ENCODE results near the gene PPP1R1C. TPM values are rescaled to one million over a fixed set of nuclear protein-coding genes. Genes with fewer than 3 reads are reported as not detected.

Gene PPP1R1C
- total and polyA plus RNA-seq, 2 of the 13 experiments (the other 11 are each of a cell fraction or from before 2014, with no cell fraction given): 1.5 to 3.5 TPM

DNA sequence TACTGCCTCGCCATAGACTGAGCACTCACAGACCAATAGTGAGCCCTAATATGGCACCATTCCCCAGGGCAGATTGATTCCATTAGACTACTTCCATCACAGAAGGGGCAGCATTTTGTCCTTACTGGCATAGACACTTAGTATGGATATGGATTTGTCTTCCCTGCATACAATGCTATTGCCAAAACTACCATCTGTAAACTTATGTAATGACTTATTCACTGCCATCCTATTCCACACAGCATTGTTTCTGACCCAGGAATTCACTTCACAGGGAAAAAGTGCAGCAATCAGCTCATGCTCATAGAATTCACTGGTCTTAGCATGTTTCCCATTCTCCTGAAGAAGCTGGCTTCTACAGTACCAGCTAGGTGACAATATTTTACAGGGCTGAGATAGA, 179.0 kb downstream of the PPP1R1C start:
- no peaks in the 10 kb centered on the region for H4K20me1 ChIP-seq (ENCODE audit: insufficient read depth, low read length)
- H3K4me2 ChIP-seq (ENCODE audit: low read depth, low read length): no peak overlapping the region
- BruUV-seq (replicated peaks): no TSS peak
- H3K27me3 ChIP-seq (ENCODE audit: control insufficient read depth in 1 of 2, insufficient read depth in 2 of 2, low read length in 2 of 2): no peaks in the 10 kb centered on the region
- ChIA-PET POLR2A (no interaction called here), CTCF (ENCODE audit: low intra/inter-chr PET ratio, low total read pairs) (no interaction called here)
- TF ChIP-seq, protein P1, sequence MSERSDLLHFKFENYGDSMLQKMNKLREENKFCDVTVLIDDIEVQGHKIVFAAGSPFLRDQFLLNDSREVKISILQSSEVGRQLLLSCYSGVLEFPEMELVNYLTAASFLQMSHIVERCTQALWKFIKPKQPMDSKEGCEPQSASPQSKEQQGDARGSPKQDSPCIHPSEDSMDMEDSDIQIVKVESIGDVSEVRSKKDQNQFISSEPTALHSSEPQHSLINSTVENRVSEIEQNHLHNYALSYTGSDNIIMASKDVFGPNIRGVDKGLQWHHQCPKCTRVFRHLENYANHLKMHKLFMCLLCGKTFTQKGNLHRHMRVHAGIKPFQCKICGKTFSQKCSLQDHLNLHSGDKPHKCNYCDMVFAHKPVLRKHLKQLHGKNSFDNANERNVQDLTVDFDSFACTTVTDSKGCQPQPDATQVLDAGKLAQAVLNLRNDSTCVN (CRISPR knock-in tag; IDR thresholded peaks at IDR 0.05; ENCODE audit: borderline replicate concordance): no peak
- TF ChIP-seq ZNF607 (CRISPR knock-in tag; IDR thresholded peaks at IDR 0.05; ENCODE audit: borderline replicate concordance): no peak
- no peak for TF ChIP-seq IKZF4 (CRISPR knock-in tag; IDR thresholded peaks at IDR 0.05; ENCODE audit: borderline replicate concordance, low read depth, not compliant biosample characterization)
- TF ChIP-seq IRX3 (CRISPR knock-in tag; IDR thresholded peaks at IDR 0.05; ENCODE audit: borderline replicate concordance, low read depth): no peak
- DNase-seq (ENCODE audit: low spot score) (no peak), FAIRE-seq (no peak), ATAC-seq (no peak)
- no peak overlapping the region for H3K4me3 ChIP-seq (replicated peaks in 1 of 3; ENCODE audit: insufficient read depth in 1 of 3, low read depth in 2 of 3, low read length in 3 of 3)
- intact Hi-C loops (cut with micrococcal nuclease; ENCODE audit: unreplicated experiment) (no loop called here), in situ Hi-C loops (cut with HindIII; ENCODE audit: extremely low pct_ligation_motif_present, low pct_unique_long_range_greater_than_20kb) (no loop called here)
- H3K9ac ChIP-seq (ENCODE audit: insufficient read depth, low read depth, low read length): no peak overlapping the region
- H3K4me1 ChIP-seq (ENCODE audit: insufficient read depth, low read length): no peaks in the 10 kb centered on the region
- no peak overlapping the region for H2AFZ ChIP-seq (ENCODE audit: low read length)
- 0% methylated on average over 1 of the region's 1 CpG for WGBS (ENCODE audit: low lambda C conversion rate)
- no peak overlapping the region for H3K27ac ChIP-seq (ENCODE audit: extremely low read length, insufficient read depth, low read length)
- H3K79me2 ChIP-seq (ENCODE audit: insufficient read depth, low read length): no peaks in the 10 kb centered on the region
- H3K36me3 ChIP-seq (replicated peaks in 1 of 2; ENCODE audit: control insufficient read depth in 1 of 2, insufficient read depth in 2 of 2, low read length in 2 of 2): no peaks in the 10 kb centered on the region
- H3K9me3 ChIP-seq (ENCODE audit: low read length): no peaks in the 10 kb centered on the region

DNA sequence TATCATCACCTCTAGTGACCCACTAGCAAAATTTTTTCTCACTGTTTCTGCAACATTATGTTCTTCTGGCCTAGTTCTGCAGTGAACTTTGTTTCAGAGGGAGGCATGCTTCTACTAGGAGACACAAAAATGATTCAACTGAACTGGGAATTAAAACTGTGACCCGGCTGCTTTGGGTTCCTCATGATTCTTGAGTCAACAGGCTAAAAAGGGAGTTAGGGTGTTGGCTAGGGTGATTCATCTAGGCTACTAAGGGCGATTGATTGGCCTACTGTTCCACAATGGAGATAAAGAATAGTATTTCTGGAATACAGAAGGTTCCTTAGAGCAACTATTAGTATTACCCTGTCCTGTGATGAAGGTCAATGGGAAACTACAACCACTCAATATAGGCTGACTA, 179.5 kb downstream of the PPP1R1C start:
- CTCF ChIA-PET (ENCODE audit: low intra/inter-chr PET ratio, low total read pairs): no interaction called here
- H3K27me3 ChIP-seq (ENCODE audit: control insufficient read depth in 1 of 2, insufficient read depth in 2 of 2, low read length in 2 of 2): no peaks in the 10 kb centered on the region
- H3K9me3 ChIP-seq (ENCODE audit: low read length): no peaks in the 10 kb centered on the region
- no peak overlapping the region for H3K4me3 ChIP-seq (replicated peaks in 1 of 3; ENCODE audit: insufficient read depth in 1 of 3, low read depth in 2 of 3, low read length in 3 of 3)
- no peaks in the 10 kb centered on the region for H3K79me2 ChIP-seq (ENCODE audit: insufficient read depth, low read length)
- no peak overlapping the region for H3K4me2 ChIP-seq (ENCODE audit: low read depth, low read length)
- no peaks in the 10 kb centered on the region for H3K4me1 ChIP-seq (ENCODE audit: insufficient read depth, low read length)
- no peak for FAIRE-seq
- no TSS peak for BruUV-seq (replicated peaks)
- no peaks in the 10 kb centered on the region for H4K20me1 ChIP-seq (ENCODE audit: insufficient read depth, low read length)
- in situ Hi-C loops (cut with HindIII; ENCODE audit: extremely low pct_ligation_motif_present, low pct_unique_long_range_greater_than_20kb): no loop called here
- ATAC-seq: no peak
- POLR2A ChIA-PET: no interaction called here
- H2AFZ ChIP-seq (ENCODE audit: low read length): no peak overlapping the region
- no peaks in the 10 kb centered on the region for H3K36me3 ChIP-seq (replicated peaks in 1 of 2; ENCODE audit: control insufficient read depth in 1 of 2, insufficient read depth in 2 of 2, low read length in 2 of 2)
- no peak for DNase-seq (ENCODE audit: low spot score)
- no peak overlapping the region for H3K9ac ChIP-seq (ENCODE audit: insufficient read depth, low read depth, low read length)
- WGBS (ENCODE audit: low lambda C conversion rate): 0% methylated on average over 2 of the region's 2 CpGs
- H3K27ac ChIP-seq (ENCODE audit: extremely low read length, insufficient read depth, low read length): no peak overlapping the region
- intact Hi-C loops (cut with micrococcal nuclease; ENCODE audit: unreplicated experiment): no loop called here
- TF ChIP-seq SAFB2 (CRISPR knock-in tag; IDR thresholded peaks at IDR 0.05; ENCODE audit: borderline replicate concordance, low read depth) (no peak), RBAK (CRISPR knock-in tag; IDR thresholded peaks at IDR 0.05) (no peak), HMGXB3 (CRISPR knock-in tag; IDR thresholded peaks at IDR 0.05; ENCODE audit: borderline replicate concordance) (no peak), MTA3 (CRISPR knock-in tag; IDR thresholded peaks at IDR 0.05) (no peak), YEATS4 (CRISPR knock-in tag; IDR thresholded peaks at IDR 0.05; ENCODE audit: borderline replicate concordance) (no peak), ZNF703 (CRISPR knock-in tag; IDR thresholded peaks at IDR 0.05; ENCODE audit: borderline replicate concordance) (no peak)
- TF ChIP-seq, protein P2, sequence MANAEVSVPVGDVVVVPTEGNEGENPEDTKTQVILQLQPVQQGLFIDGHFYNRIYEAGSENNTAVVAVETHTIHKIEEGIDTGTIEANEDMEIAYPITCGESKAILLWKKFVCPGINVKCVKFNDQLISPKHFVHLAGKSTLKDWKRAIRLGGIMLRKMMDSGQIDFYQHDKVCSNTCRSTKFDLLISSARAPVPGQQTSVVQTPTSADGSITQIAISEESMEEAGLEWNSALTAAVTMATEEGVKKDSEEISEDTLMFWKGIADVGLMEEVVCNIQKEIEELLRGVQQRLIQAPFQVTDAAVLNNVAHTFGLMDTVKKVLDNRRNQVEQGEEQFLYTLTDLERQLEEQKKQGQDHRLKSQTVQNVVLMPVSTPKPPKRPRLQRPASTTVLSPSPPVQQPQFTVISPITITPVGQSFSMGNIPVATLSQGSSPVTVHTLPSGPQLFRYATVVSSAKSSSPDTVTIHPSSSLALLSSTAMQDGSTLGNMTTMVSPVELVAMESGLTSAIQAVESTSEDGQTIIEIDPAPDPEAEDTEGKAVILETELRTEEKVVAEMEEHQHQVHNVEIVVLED (CRISPR knock-in tag; IDR thresholded peaks at IDR 0.05; ENCODE audit: borderline replicate concordance): no peak
